Measurements from ENCODE around the gene KCNJ12.

The KCNJ12 gene

GRCh38 chr17:21368545-21369246 lies 7.5 kb upstream of the KCNJ12 start:
- no peak for DNase-seq (ENCODE audit: low spot score)

GRCh38 chr17:21369395-21369794 lies 6.8 kb upstream of the KCNJ12 start:
- DNase-seq (ENCODE audit: low spot score), result no peak

GRCh38 chr17:21370430-21370829 lies 5.7 kb upstream of the KCNJ12 start:
- DNase-seq (ENCODE audit: low spot score), result no peak

- no peak for DNase-seq (ENCODE audit: low spot score)
These were observed 4.6 kb upstream of the KCNJ12 start for GRCh38 chr17:21371511-21372081.

- no peak for DNase-seq (ENCODE audit: low spot score)
These were observed 3.8 kb upstream of the KCNJ12 start for GRCh38 chr17:21372256-21372954.

DNA sequence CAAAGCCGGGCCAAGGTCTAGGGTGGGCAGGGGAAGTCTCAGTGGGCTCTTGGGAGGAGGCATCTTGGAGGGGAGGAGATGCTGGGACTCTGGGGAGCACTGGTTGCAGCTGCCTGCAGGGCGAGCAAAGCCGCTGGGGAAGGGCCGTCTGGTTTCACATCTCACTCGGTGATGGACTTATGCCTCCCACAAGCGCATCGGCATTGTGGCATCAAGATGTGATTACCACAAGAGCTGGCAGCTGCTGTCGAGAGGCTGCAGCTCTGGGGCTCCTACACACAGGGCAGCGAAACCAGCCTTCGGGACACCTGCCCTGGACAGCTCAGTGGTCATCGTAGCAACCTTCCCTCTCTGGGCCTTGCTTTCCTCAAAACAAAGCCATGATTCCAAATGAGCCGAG lies 3.1 kb upstream of the KCNJ12 start:
- DNase-seq (ENCODE audit: low spot score), result no peak

GRCh38 chr17:21373696-21374440 lies 2.3 kb upstream of the KCNJ12 start:
- no peak for DNase-seq (ENCODE audit: low spot score)

- no peak for DNase-seq (ENCODE audit: low spot score)
These were observed 1.6 kb upstream of the KCNJ12 start for GRCh38 chr17:21374441-21375161.

- no peak for DNase-seq (ENCODE audit: low spot score)
These were observed 996 bp upstream of the KCNJ12 start for GRCh38 chr17:21375162-21375560.

DNA sequence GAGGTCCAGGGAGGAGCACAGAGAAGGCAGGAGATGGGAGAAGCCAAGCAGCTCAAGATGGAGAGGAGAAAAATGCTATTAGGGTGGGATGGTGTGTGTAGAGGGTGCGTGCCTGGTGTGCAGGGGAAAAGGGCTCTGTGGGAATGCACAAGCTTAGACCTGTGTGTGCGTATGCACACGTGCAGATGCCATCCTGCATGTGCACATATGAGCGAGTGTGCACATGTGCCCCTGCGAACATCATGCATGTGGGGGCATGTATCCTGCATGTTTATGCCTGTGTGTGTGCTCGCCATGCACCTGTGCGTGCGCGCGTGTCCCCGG lies 438 bp upstream of the KCNJ12 start:
- no peak for DNase-seq (ENCODE audit: low spot score)

- DNase-seq (ENCODE audit: low spot score), result peak; percentile 70
These were observed 868 bp downstream of the KCNJ12 start for GRCh38 chr17:21376759-21377690.

GRCh38 chr17:21377705-21378396 lies 1.7 kb downstream of the KCNJ12 start:
- DNase-seq (ENCODE audit: low spot score), result no peak

- no peak for DNase-seq (ENCODE audit: low spot score)
These were observed 2.4 kb downstream of the KCNJ12 start for GRCh38 chr17:21378553-21378952.

DNA sequence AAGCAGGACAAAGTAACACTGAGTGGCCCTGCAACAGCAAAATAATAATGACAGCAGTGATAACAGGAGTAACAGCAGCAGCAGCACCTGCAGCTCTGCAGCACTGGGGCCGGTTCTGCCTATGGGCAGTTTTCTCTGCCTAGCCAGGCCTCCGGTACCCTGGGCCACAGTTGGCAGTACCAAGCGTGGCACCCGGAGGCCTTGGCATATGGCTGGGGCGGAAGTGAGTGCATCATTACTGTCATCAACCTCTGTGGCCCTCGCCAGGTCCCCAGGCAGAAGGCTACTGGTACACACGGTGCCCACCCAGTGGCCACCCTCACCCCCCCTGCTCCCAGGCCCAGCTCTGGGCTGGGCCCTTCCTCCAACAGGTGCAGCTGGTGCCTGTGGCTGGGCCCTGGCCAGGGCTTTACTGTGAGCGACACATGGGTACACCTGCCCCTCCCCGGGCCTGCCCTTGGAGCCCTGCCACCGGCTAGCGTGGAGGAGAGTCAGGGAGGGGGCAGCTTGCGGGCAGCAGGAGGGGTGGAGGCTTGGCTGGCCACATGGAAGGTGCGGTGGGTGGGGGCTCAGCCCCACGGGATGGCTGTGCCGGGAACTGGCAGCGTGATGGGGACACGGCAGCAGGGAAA lies 3.0 kb downstream of the KCNJ12 start:
- no peak for DNase-seq (ENCODE audit: low spot score)

DNA sequence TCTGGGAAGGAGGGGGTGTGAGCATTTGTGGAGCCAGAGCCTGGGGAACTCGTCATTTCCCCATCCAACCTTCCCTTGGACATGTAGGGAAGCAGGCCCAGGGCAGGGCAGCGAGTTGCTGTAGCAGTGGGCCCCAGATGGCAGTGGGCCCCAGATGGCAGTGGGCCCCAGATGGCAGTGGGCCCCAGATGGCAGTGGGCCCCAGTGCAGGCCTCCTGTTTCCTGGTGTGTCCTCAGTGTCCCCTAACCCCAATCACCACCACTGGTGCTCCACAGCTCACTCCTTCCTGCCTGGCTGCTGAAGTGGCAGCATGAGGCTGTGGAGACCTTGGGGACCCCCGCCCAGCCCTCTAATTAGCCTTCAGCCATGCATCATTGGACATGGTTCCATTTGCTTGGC lies 4.5 kb downstream of the KCNJ12 start:
- DNase-seq (ENCODE audit: low spot score), result no peak

- DNase-seq (ENCODE audit: low spot score), result no peak
These were observed 5.0 kb downstream of the KCNJ12 start for GRCh38 chr17:21381076-21381706.

- no peak for DNase-seq (ENCODE audit: low spot score)
These were observed 6.7 kb downstream of the KCNJ12 start for GRCh38 chr17:21382560-21383495.

GRCh38 chr17:21385281-21385845 lies 9.2 kb downstream of the KCNJ12 start:
- no peak for DNase-seq (ENCODE audit: low spot score)

All from GM03348 (cell line).